HG03103 (cell line): ENCODE measurements around the gene YY1AP1.
"Not testable (repeated sequence)": the region's sequence is repeated elsewhere in the genome, so short reads cannot be mapped to it uniquely, and the experiment has no call there.

Experiments
- ATAC-seq: cut with Tn5 transposase; IDR thresholded peaks from one replicate; pipeline ENCODE4 v1.9.1; 2021; ENCODE audit warnings: low read depth; ENCODE audit not compliant: unreplicated experiment

YY1AP1 gene

GRCh38 chr1:155649676-155650075 is 38.9 kb downstream of the YY1AP1 start:
- no peak for ATAC-seq

GRCh38 chr1:155648207-155649147 is 40.1 kb downstream of the YY1AP1 start:
- ATAC-seq = no peak

GRCh38 chr1:155646307-155646706 is 42.3 kb downstream of the YY1AP1 start:
- ATAC-seq = no peak

- ATAC-seq = no peak
Observed at GRCh38 chr1:155645648-155646047, 42.9 kb downstream of the YY1AP1 start.

- no peak for ATAC-seq
Observed at GRCh38 chr1:155645034-155645598, 43.5 kb downstream of the YY1AP1 start.

- ATAC-seq = no peak
Observed at GRCh38 chr1:155643230-155643629, 45.3 kb downstream of the YY1AP1 start.

- ATAC-seq = not testable (repeated sequence)
Observed at GRCh38 chr1:155642559-155643180, 45.9 kb downstream of the YY1AP1 start.

GRCh38 chr1:155640367-155640766 is 48.2 kb downstream of the YY1AP1 start:
- no peak for ATAC-seq

GRCh38 chr1:155636397-155637153 is 52.0 kb downstream of the YY1AP1 start:
- ATAC-seq = no peak

GRCh38 chr1:155626428-155626827 is 62.1 kb downstream of the YY1AP1 start:
- ATAC-seq = not testable (repeated sequence)

GRCh38 chr1:155623357-155623756 is 65.2 kb downstream of the YY1AP1 start:
- no peak for ATAC-seq

GRCh38 chr1:155622191-155622590 is 66.4 kb downstream of the YY1AP1 start:
- ATAC-seq = no peak

GRCh38 chr1:155613226-155613625 is 75.3 kb downstream of the YY1AP1 start:
- ATAC-seq = not testable (repeated sequence)

- ATAC-seq = not testable (repeated sequence)
Observed at GRCh38 chr1:155610257-155610647, 78.3 kb downstream of the YY1AP1 start.

GRCh38 chr1:155609515-155610256 is 78.9 kb downstream of the YY1AP1 start, which contains the start of gene MSTO1:
Gene MSTO1 (plus strand): TSS chr1:155610218. CDS start chr1:155610249, 31 bp downstream.
- peak; percentile 84 for ATAC-seq
